Smooth muscle cell (in vitro differentiated cells): ENCODE measurements around the gene CNIH4. TPM values are rescaled to one million over a fixed set of nuclear protein-coding genes. Genes with fewer than 3 reads are reported as not detected.
A peak's percentile ranks its signal among the peaks of the same experiment; 100 is the strongest.

Experiments
- DNase-seq: peaks from one replicate; lab custom pipeline; 2025; ENCODE audit not compliant: unreplicated experiment; lab: John Stamatoyannopoulos, UW
- H2AFZ ChIP-seq: fragments of 200-600 bp; sonication (generic); 2 replicates; pipeline ENCODE4 v1.6.0; 2016; ENCODE audit warnings: antibody characterized with exemption, low read depth, mild to moderate bottlenecking
- H3F3A ChIP-seq: fragments of 200-600 bp; sonication (generic); 2 replicates; pipeline ENCODE4 v1.6.0; 2017; ENCODE audit warnings: antibody characterized with exemption, low read depth
- H3K27ac ChIP-seq: fragments of 200-600 bp; sonication (generic); 2 replicates; pipeline ENCODE4 v1.5.1; 2016; ENCODE audit warnings: low read depth, mild to moderate bottlenecking
- H3K27me3 ChIP-seq: fragments of 200-600 bp; sonication (generic); 2 replicates; pipeline ENCODE4 v1.6.1; 2016; ENCODE audit warnings: low read depth, mild to moderate bottlenecking
- H3K36me3 ChIP-seq: fragments of 200-600 bp; sonication (generic); 2 replicates; pipeline ENCODE4 v1.5.1; 2016; ENCODE audit warnings: low read depth
- H3K4me1 ChIP-seq: fragments of 200-600 bp; sonication (generic); 2 replicates; pipeline ENCODE4 v1.5.1; 2016; ENCODE audit warnings: low read depth
- H3K4me2 ChIP-seq: fragments of 200-600 bp; sonication (generic); 2 replicates; pipeline ENCODE4 v1.6.0; 2016; ENCODE audit warnings: mild to moderate bottlenecking
- H3K4me3 ChIP-seq: fragments of 200-600 bp; sonication (generic); 2 replicates; pipeline ENCODE4 v1.5.1; 2016; ENCODE audit warnings: mild to moderate bottlenecking
- H3K79me2 ChIP-seq: fragments of 200-600 bp; sonication (generic); 2 replicates; pipeline ENCODE4 v1.6.0; 2016; ENCODE audit warnings: low read depth, mild to moderate bottlenecking
- H3K9ac ChIP-seq: fragments of 200-600 bp; sonication (generic); 2 replicates; pipeline ENCODE4 v1.6.0; 2016; ENCODE audit warnings: low read depth
- H3K9me3 ChIP-seq: fragments of 200-600 bp; sonication (generic); replicated peaks from 2 replicates; pipeline ENCODE4 v1.5.1; 2016; ENCODE audit warnings: low read depth
- H4K20me1 ChIP-seq: fragments of 200-600 bp; sonication (generic); 2 replicates; pipeline ENCODE4 v1.6.0; 2016; ENCODE audit warnings: low read depth
- CTCF ChIP-seq: fragments of 200-600 bp; sonication (generic); IDR thresholded peaks from 2 replicates; pipeline ENCODE4 v1.5.1; 2017; ENCODE audit warnings: borderline replicate concordance, mild to moderate bottlenecking, antibody characterized with exemption; ENCODE audit not compliant: insufficient read depth, poor library complexity, severe bottlenecking
- WGBS: methylation state at CpG from one replicate; pipeline ENCODE4 v1.1.7; 2016; ENCODE audit warnings: low lambda C conversion rate; 5-methylcytosine and 5-hydroxymethylcytosine counted together
- polyA plus RNA-seq: library from polyadenylated mRNA; unstranded; fragments of >200 nt; fragmentation: Nextera tagmentation; extraction: Ambion mirVana; gene quantifications from 2 replicates; pipeline ENCODE4 v1.2.1, GENCODE V29; 2016
- total RNA-seq: library from RNA; depleted of rRNA; stranded (reverse); fragments of >200 nt; gene quantifications from 2 replicates; pipeline ENCODE4 v1.2.3, GENCODE V29; 2014

CNIH4 gene
- total and polyA plus RNA-seq, 2 experiments from 2014 or later: 61.4 to 125 TPM

- Histone ChIP-seq H3K9ac (peak overlapping the region; percentile 99), H4K20me1 (peaks cover 4% of the 10 kb centered on the region), H3K36me3 (no peaks in the 10 kb centered on the region), H3K27ac (peak overlapping the region; percentile 97), H3K4me2 (peak overlapping the region; percentile 97), H3K79me2 (peaks cover 53% of the 10 kb centered on the region), H3K4me1 (peaks cover 15% of the 10 kb centered on the region), H3K4me3 (peak overlapping the region; percentile 77), H3F3A (no peaks in the 10 kb centered on the region), H3K9me3 (no peaks in the 10 kb centered on the region), H2AFZ (peak overlapping the region; percentile 89), H3K27me3 (no peaks in the 10 kb centered on the region)
- TF ChIP-seq CTCF: no peak
- WGBS: 4% methylated on average over 7 of the region's 7 CpGs
- no peak for DNase-seq
Measured at GRCh38 chr1:224329484-224329841, 27.2 kb upstream of the CNIH4 start.

- under 1% methylated on average over 52 of the region's 52 CpGs for WGBS
- Histone ChIP-seq H3K4me2 (peak within 1 kb of the TSS; percentile 97), H3K36me3 (no peaks in the 10 kb centered on the region), H3K4me1 (peaks cover 15% of the 10 kb centered on the region), H3K9me3 (no peaks in the 10 kb centered on the region), H3K4me3 (peak within 1 kb of the TSS; percentile 77), H4K20me1 (no peaks in the 10 kb centered on the region), H3K27ac (peak within 1 kb of the TSS; percentile 97), H2AFZ (peak within 1 kb of the TSS; percentile 89), H3K27me3 (no peaks in the 10 kb centered on the region), H3F3A (no peaks in the 10 kb centered on the region), H3K79me2 (peaks cover 47% of the 10 kb centered on the region), H3K9ac (peak within 1 kb of the TSS; percentile 99)
- TF ChIP-seq CTCF: no peak
- DNase-seq: peak; percentile 56
Measured at GRCh38 chr1:224329842-224330753, 26.6 kb upstream of the CNIH4 start, which contains the start of gene NVL. NVL (minus strand) TSS chr1:224330172; CDS start chr1:224330127, 45 bp downstream.

- Histone ChIP-seq H3K9ac (no peak overlapping the region), H3K9me3 (no peaks in the 10 kb centered on the region), H3K27me3 (no peaks in the 10 kb centered on the region), H3K79me2 (peaks cover 35% of the 10 kb centered on the region), H3F3A (no peaks in the 10 kb centered on the region), H3K36me3 (no peaks in the 10 kb centered on the region), H3K4me1 (peaks cover 15% of the 10 kb centered on the region), H3K4me3 (peak overlapping the region; percentile 77), H3K27ac (peak overlapping the region; percentile 97), H3K4me2 (peak overlapping the region; percentile 97), H4K20me1 (no peaks in the 10 kb centered on the region), H2AFZ (no peak overlapping the region)
- WGBS: 100% methylated on average over 2 of the region's 2 CpGs
- TF ChIP-seq CTCF: no peak
- DNase-seq: no peak
Measured at GRCh38 chr1:224331326-224331725, 25.4 kb upstream of the CNIH4 start.
